Measurements from ENCODE around the gene ATG3.
"Not testable (repeated sequence)": the region's sequence is repeated elsewhere in the genome, so short reads cannot be mapped to it uniquely, and the experiment has no call there.

Gene ATG3

GRCh38 chr3:112561734-112562529 lies at the start of gene ATG3, which contains the start of gene SLC35A5:
Gene ATG3 (minus strand): TSS chr3:112561962. CDS start chr3:112561528, 434 bp downstream.
Gene SLC35A5 (plus strand): TSS chr3:112562045. CDS start chr3:112563404, 1,359 bp downstream.
- peak; percentile 98 for DNase-seq

DNA sequence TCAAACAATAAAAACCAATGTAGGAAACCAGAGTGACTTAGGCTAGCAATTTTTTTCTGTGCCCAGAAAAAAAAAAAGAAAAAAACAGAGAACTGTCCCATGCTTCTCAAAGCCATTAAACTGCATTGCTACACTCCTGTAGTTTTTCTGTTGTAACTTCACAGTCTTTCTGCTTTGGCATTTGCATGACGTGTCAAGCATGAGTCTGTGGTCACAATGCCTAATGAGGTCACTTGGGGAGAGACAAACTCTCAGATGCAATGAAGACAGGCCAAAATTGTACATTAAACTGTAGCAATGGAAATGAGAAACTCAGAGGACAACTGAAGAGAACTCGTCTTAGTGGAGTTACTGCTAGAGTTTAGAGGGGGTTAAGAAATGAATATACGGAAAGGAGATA lies 48.4 kb upstream of the ATG3 start:
- DNase-seq, result no peak

GRCh38 chr3:112607863-112608262 lies 46.1 kb upstream of the ATG3 start:
- DNase-seq, result no peak

DNA sequence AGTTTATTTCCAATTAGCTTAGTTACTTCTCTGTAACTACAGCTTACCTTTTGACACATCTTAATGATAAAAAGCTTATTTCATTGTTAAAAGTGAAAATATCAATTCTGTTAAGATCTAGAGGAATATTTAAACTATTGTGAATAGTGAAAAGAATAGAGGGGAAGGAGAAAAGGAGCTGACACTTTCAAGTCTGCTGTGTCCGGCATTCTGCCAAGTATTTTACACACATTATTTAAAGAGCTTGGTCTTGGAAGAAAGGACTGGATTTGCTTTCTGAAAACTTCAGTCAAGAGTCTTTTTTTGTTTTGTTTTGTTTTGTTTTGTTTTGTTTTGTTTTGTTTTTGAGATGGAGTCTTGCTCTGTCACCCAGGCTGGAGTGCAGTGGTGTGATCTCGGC lies 44.3 kb upstream of the ATG3 start:
- DNase-seq, result no peak

GRCh38 chr3:112605285-112605684 lies 43.5 kb upstream of the ATG3 start:
- DNase-seq, result no peak

DNA sequence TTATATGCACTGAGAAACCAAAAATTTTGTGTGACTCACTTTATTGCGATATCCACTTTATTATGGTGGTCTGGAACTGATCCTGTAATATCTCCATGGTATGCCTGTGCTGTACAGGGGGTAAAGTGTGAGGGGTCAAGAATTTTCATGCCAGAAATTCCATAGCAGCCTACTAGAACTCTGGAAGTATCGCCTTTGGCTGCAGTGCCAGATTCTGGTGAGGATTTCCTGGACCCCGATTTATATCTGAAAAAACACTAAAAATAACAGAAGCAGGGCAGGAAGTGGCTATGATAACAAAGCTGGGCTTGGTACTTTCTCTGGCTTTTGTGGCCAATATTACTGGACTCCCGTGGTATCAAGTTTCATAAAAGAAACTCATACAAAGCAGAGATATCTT lies 42.8 kb upstream of the ATG3 start:
- DNase-seq, result no peak

DNA sequence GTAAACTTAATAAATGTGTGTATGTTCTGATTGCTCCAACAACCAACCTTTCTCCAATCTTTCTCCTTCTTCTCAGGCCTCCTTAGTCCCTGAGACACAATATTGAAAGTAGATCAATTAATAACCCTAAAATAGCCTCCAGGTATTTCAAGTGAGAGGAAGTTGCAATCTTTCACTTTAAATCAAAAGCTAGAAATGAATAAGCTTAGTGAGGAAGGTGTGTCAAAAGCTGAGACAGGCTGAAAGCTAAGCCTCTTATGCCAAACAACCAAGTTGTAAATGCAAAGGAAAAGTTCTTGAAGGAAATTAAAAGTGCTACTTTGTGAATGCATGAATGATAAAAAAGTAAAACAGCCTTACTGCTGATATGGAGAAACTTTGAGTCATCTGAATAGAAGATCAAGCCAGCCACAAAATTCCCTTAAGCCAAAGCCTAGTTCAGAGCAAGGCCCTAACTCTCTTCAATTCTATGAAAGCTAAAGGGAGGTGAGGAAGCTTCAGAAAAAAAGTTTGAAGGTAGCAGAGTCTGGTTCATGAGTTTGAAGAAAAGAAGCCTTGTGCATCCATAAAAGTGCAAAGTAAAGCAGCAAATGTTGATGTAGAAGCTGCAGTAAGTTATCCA lies 40.6 kb upstream of the ATG3 start:
- no peak for DNase-seq

- DNase-seq, result no peak
These were observed 37.0 kb upstream of the ATG3 start for GRCh38 chr3:112598731-112599130.

DNA sequence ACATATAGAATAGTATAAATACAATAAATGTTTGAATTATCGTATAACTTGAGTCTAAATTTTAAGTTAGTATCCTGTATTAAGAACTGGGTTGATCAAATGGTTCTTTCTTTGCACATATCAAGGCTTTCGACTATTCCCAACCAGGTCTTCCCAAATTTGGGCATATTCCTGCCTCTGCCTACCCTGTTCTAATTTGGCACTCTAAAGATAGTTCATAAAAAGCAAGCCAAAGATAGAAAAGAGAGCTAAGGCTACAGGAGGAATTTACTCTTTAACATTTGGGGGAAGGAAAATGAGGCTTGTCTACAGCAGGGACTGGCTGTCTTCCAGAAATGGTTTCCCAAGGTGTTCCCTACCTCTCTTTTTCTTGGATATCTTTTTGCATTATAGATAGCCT lies 36.2 kb upstream of the ATG3 start:
- no peak for DNase-seq

GRCh38 chr3:112594856-112595255 lies 33.1 kb upstream of the ATG3 start:
- DNase-seq, result no peak

DNA sequence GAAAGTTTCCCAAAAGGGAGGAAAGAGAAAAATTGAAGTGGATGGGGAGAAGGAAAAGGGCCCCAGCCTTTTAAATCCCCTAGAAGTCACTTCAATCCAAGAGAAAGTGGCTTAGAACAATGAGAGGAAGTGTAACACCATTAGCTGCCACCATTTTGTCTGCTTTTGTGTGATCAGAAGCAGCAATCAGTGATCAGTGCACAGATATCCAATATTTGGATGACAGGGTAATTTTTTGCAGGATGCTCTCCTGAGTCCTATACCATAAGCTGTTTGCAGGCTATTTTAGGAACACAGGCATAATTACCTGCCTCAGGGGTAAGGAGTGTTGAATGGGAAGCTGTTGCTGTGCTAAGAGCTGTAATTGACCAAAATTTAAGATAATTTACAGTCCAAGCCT lies 31.5 kb upstream of the ATG3 start:
- no peak for DNase-seq

- no peak for DNase-seq
These were observed 25.6 kb upstream of the ATG3 start for GRCh38 chr3:112587336-112587735.

DNA sequence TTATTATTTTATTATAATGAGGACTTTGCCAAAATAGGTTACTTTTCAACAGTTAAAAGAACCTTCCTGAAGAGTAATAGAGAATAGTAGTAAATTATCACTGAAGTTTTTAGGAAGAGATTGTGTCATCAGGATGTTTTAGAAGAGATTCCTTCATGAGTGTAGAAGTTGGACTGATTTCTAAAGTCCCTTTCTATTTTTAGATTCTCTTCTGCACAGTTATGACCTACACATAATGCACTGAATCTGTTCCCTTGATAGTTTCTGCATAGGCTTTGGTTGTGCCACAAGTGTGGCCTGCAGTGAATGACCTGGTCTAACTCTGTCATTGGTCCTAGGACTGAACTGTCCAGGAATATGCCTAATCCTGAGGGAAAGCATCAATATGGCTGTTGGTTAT lies 24.0 kb upstream of the ATG3 start:
- DNase-seq, result no peak

DNA sequence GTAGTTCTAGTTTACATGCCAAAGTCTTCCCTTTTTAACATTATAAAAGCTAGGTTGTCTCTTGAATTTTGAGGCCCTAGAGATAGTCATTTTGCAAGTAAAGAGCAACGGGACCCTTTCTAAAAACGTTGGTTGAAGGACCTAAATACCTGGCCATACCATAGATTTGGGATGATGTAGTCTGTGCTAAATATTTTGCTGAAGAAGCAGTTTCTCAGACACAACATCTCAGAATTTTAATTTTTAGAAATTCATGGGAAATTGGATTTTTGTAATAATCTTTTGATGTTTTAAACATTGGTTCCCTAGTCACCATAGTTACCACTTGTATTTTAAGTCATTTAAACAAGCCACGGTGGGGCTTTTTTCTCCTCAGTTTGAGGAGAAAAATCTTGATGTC lies 21.3 kb upstream of the ATG3 start:
- DNase-seq, result no peak

GRCh38 chr3:112582244-112582874 lies 20.6 kb upstream of the ATG3 start:
- DNase-seq, result no peak

GRCh38 chr3:112579697-112580096 lies 17.9 kb upstream of the ATG3 start:
- DNase-seq, result no peak

DNA sequence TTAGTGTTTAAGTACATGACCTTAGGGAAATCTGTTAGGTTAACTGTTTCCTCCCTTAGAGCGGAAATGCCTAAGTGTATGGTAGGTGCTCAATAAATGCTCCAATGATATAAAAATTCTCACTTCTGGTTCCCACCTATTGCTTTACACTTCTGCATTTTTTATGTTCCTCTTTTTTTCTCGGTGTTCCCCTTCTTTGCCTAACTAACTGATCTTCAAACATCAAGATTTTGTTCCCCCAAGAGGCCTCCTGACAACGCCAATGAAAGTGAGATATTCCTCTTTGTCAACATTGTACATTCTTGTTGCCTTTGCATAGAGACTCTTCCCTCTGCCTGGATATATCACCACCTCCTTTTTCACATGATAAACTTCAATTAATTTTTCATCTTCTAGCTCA lies 17.5 kb upstream of the ATG3 start:
- no peak for DNase-seq

DNA sequence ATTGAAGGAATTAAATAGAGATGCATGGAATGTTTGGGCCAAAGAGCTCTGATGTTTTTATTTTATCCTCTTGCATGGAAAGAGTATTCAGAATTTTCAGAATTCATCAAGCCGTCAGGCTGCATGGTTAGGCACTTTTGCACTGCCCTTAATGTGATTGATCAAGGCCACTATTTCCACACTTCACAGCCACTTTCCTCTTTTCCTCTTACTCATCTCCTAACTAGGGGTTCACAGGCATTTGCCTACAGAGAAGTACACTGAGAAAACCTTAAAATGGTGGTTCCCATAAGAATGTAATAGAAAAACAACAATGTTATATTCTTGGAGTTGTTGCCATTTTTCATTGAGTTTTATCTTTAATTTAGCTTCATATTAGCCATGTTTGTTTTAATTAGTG lies 10.9 kb upstream of the ATG3 start:
- no peak for DNase-seq

- DNase-seq, result no peak
These were observed 7.5 kb upstream of the ATG3 start for GRCh38 chr3:112569265-112569664.

DNA sequence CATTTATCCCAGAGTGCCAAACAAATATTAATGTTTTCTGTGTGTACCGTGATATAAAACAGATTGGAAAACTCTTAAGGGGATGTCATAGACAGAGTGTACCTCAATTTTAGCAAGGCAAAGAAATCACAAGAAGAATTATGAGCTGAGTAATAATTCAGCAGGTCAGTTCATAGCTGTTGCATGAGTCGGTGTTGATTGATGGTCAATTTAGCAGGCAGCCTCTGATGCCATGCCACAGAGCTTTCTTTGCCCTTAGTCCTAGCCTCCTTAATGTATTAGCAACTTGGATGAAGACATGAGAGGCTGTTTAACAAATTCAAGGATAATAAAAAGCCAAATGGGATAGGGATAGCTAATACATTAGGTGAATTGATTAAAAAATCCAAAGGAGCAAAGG lies 6.9 kb upstream of the ATG3 start:
- DNase-seq, result no peak

DNA sequence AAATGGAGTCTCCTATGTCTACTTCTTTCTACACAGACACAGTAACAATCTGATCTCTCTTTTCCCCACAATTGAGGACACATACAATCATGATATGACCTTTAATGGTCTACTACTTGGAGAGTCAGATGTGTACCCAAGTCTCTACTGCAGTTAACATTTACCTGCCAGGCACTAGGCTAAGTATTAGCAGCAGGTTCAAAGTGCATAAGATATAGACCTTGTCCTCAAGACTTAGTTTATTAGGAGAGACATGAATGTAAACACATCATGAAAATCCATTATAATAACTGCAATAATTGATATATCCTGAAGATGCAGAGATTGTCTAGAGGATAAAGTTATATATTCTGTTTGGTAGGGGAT lies 3.2 kb upstream of the ATG3 start:
- DNase-seq, result no peak

- DNase-seq, result not testable (repeated sequence)
These were observed 2.6 kb upstream of the ATG3 start for GRCh38 chr3:112564247-112564939.

DNA sequence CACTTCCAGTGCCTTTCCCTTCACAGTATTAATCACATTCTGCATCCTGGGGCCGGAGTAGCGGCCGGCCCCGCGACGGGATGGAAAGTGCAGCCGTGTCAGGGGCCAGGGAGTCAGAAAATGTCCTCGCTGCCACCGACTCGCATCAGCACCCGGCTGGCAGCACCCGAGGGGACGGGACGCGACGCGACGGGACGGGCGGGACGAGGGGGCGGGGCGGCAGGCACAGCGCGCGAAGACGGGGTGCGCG lies 353 bp downstream of the ATG3 start:
- DNase-seq, result no peak

All from activated CD8-positive, alpha-beta memory T cell treated with anti-CD3 and anti-CD28 coated beads, Interleukin-2, amount 50 U/mL, for 48 hours (primary cell).